Measurements from ENCODE around the gene ADORA1. TPM values are rescaled to one million over a fixed set of nuclear protein-coding genes. Genes with fewer than 3 reads are reported as not detected.

ADORA1 gene
- total and polyA plus RNA-seq, 2 of the 13 experiments (the other 11 are each of a cell fraction or from before 2014, with no cell fraction given): 0.11 TPM; not detected in 1

GRCh38 chr1:203121186-203122015, 6.1 kb upstream of the ADORA1 start:
- no peak overlapping the region for H3K9ac ChIP-seq (ENCODE audit: insufficient read depth, low read depth, low read length)
- no peak overlapping the region for H2AFZ ChIP-seq (ENCODE audit: low read length)
- DNase-seq (ENCODE audit: low spot score) (no peak), FAIRE-seq (no peak), ATAC-seq (no peak)
- H3K79me2 ChIP-seq (ENCODE audit: insufficient read depth, low read length): no peaks in the 10 kb centered on the region
- TF ChIP-seq FLYWCH1 (CRISPR knock-in tag; IDR thresholded peaks at IDR 0.05) (no peak), CENPBD1 (CRISPR knock-in tag; IDR thresholded peaks at IDR 0.05; ENCODE audit: borderline replicate concordance, low read depth) (no peak), ZNF512B (CRISPR knock-in tag; IDR thresholded peaks at IDR 0.05; ENCODE audit: borderline replicate concordance) (no peak), NFYC (CRISPR knock-in tag; IDR thresholded peaks at IDR 0.05) (no peak), HMG20B (CRISPR knock-in tag; conservative IDR thresholded peaks at IDR 0.05) (no peak)
- no TSS peak for BruUV-seq (replicated peaks)
- in situ Hi-C loops (cut with HindIII; ENCODE audit: extremely low pct_ligation_motif_present, low pct_unique_long_range_greater_than_20kb): no loop called here
- no peaks in the 10 kb centered on the region for H3K4me1 ChIP-seq (ENCODE audit: insufficient read depth, low read length)
- ChIA-PET CTCF (ENCODE audit: low intra/inter-chr PET ratio, low total read pairs) (no interaction called here), POLR2A (no interaction called here)
- H3K27ac ChIP-seq (ENCODE audit: extremely low read length, insufficient read depth, low read length): no peak overlapping the region
- no peaks in the 10 kb centered on the region for H3K36me3 ChIP-seq (replicated peaks in 1 of 2; ENCODE audit: control insufficient read depth in 1 of 2, insufficient read depth in 2 of 2, low read length in 2 of 2)
- no peak overlapping the region for H3K4me2 ChIP-seq (ENCODE audit: low read depth, low read length)
- H3K4me3 ChIP-seq (replicated peaks in 1 of 3; ENCODE audit: insufficient read depth in 1 of 3, low read depth in 2 of 3, low read length in 3 of 3): no peak overlapping the region
- intact Hi-C loops (cut with micrococcal nuclease; ENCODE audit: unreplicated experiment): no loop called here
- WGBS (ENCODE audit: low lambda C conversion rate): 13% methylated on average over 11 of the region's 11 CpGs
- H3K9me3 ChIP-seq (ENCODE audit: low read length): no peaks in the 10 kb centered on the region
- peaks cover 1 to 15% of the 10 kb centered on the region in 2 experiments; a peak in 3 of 5 replicates for H3K27me3 ChIP-seq (ENCODE audit: control insufficient read depth in 1 of 2, insufficient read depth in 2 of 2, low read length in 2 of 2)
- no peaks in the 10 kb centered on the region for H4K20me1 ChIP-seq (ENCODE audit: insufficient read depth, low read length)

Data from HepG2 (cell line).